ENCODE data around the gene PADI2.
A peak's percentile ranks its signal among the peaks of the same experiment; 100 is the strongest.

PADI2 gene

DNA sequence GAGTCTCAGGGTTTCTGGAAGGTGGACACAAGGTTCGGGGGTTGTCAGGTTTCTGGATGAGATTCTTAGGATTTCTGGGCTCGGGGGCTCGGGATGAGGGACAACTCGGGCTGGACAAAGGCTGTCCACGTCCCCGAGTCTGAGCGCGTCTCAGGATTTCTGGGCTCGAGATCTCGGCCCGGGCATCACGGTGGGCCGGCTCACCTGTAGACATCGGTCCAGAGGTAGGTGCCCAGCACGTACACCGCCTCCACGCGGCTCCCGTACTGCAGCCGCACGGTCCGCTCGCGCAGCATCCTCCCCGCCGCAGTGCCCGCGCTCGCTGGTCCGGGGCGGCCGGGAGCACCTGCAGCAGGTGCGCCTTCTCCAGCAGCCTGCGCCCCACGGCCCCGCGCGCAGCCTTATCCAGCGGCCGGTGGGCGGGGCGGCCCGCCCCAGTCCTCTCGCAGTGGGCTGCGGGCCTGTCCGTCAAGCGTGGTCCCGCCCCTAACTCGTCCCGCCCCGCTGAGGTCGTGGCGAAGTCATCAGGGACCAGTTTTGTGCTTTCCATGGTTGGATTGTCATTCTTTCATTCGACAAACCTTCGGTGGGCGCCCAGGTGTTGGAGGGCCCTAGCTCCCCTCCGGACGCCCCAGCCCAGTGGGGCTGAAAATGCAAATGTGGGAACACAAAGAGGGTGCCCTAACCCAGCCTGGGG, at the start of gene PADI2:
Gene PADI2 (minus strand): TSS at position 376 of the 697 bp plus-strand sequence. CDS start 80 bp downstream, at position 296.
- peak; percentile 14 to 52 for DNase-seq (ENCODE audit: low read depth in 2 of 2)

DNA sequence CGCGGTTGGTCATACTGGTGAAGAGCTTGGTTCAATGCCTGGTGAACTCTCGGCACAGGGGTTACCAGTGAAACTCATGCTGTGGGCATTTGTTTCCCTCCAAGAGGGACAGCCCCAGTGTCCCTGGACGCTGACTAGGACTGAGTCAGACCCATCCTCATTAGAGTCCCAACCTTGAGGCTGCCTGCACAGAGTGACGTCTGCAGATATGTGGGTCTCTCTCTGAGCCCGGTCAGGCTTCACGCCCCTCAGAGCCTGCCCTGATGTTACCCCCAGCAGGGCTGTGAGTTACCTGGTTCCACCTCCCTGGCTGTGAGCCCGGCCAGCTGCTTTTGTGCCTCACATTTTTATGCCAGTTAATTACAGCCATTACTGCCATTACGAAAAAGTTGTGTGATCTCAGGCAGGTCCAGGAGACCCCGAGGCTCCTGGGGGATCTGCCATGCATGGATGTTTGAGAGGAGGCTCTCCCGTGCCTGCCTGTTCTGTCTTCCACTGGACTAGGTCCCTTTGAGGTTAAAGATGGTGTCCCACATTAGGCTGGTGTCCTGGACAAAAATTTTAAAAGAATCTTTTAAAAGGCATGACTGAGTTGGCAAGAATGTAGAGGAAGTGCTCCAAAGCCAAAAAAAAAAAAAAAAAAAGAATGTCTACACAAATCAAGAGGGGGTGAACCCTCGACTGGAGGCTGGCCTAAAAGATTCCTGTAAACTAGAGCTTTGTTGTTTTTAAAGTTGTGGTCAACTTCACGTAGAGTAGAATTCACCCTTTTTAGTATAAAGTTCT, 49.0 kb upstream of the PADI2 start:
- no peak for DNase-seq (ENCODE audit: low read depth in 2 of 2)

DNA sequence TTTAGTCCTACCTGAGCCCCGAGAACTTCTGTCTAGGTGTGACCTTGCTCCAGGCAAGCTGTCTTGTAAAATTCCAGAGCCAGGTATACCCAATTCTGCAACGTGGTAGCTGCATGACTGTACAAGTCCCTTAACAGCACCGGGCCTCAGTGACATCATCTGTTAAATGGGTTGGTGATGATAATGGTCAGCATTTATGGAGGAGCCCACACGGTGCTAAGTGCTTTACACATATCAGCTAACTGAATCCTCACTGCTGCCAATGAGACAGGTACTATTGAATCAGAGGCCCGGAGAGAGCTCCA, 48.5 kb upstream of the PADI2 start:
- no peak for DNase-seq (ENCODE audit: low read depth in 2 of 2)

DNA sequence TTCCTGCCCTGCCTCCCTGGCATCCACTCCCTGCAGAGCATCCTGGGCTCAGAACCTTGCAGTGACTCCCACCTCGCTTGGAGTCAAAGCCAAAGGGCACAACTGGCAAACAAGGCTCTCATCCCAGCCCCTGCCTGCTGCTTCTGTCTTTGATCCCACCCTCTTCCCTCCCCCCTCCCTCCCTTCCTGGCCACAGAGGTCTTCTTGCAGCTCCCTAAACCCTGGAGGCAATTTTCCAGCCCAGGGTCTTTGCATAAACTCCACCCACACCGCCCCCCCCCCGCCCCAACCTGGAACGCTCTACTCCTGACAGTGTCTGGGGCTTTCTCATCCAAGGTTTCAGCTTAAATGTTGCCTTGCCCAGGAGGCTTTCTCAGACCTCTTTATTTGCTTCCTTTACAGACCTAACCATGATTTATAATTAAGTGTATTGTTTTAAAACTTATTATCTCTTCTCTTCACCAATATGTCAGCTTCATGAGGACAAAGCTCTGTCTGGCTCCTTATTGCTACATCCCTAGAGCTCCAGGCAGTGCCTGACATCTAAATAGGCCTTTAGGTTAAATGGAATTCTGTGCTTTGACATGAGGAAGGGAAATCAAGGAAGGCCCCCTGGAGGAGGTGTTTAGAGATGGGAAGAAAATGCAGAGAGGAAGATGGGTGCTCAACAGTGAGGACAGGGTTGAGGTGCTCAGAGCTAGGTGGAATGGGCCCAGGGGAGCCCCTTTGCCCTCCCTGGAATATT, 48.0 kb upstream of the PADI2 start:
- DNase-seq (ENCODE audit: low read depth in 2 of 2): no peak

DNA sequence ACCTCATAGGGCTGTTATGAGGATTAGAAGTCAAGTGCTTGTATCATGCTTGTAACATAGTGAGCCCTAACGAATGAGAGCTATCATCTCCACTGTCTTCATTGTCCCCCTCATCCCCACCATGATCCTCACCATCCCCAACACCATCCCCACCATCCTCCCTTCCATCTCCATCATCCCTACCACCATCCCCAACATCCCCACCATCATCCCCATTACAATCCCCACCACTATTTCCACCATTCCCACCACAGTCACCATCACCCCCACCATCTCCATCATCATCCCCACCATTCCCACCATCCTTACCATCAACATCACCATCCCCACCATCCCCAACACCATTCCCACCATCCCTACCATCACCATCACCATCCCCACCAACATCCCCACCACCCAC, 46.6 kb upstream of the PADI2 start:
- DNase-seq (ENCODE audit: low read depth in 2 of 2): no peak

DNA sequence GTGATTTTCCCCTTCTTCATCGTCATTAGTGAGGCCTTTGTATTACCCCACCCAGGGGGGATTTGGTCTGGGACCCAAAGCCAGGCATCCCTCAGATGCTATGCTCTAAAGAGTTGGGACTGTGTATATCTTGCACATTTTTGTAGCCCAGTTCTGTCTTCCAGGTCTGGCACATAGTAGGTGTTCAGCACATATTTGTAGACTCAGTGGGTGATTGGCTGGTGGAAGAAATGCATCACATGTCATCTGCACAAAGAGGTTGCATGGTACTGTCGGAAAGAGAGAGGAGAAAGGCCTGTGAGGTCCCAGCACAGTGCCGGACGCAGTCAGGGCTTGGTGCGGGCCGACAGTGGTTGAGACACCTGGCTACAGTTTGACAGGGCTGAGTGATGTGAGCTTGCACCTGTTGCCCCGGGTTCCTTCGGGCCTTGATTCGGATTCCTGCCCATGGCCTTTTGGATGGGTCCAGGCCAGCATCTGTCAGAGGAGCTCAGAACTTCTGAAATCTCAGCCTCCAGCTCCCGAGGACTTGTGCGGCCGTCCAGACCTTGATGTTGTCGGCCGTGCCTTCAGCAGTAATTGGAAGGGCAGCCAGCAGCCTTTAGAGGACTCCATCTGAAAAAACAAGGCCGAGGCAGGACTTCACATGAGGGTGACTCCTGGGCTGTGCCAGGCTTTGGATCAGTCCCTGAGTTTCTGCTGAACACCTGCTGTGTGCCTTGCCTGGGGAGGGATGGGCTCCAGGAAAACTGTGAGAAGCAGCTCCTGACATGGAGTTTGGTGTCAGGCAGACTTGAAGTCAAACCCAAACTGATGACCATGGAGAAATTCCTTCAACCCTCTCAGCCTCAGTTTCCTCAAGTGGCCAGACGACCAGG, 44.8 kb upstream of the PADI2 start:
- no peak for DNase-seq (ENCODE audit: low read depth in 2 of 2)

DNA sequence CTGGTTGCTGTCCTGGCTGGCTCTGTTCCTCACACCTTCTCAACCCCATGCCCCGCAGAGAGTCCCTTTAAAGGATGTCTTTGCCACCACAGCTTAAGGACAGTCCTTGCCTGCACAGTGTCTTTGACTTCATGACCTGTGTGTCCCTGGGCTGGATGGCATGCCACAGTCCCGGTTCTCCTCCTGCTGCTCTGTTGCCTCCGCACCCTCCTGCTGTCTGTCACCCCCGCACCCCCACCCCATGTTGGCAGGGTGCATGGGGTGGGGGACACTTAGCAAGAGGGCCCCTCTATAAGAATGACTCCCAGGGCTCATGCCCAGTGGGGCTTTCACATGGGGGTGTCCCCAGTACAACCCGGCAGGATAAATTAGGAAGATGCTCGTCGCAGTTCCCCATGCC, 44.1 kb upstream of the PADI2 start:
- no peak for DNase-seq (ENCODE audit: low read depth in 2 of 2)

DNA sequence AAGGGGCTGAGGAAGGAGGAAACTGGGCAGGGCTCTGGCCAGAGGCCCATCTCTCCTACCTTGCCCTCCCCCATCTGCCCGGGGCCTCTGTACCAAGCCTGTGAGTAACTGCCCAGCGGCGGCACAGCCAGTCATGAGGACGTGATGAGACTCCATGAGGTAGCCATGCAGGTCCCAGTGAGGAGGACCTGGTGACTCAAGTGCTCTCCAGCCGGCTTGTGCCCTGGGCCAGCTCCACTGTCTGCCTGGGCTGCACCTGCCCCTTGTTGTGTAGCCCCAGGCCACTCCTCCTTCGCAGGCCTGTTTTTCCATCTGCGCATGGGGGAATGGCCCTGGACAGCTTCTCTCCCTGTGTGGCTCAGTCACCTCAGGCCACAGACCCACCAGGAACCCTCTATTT, 43.7 kb upstream of the PADI2 start:
- no peak for DNase-seq (ENCODE audit: low read depth in 2 of 2)

DNA sequence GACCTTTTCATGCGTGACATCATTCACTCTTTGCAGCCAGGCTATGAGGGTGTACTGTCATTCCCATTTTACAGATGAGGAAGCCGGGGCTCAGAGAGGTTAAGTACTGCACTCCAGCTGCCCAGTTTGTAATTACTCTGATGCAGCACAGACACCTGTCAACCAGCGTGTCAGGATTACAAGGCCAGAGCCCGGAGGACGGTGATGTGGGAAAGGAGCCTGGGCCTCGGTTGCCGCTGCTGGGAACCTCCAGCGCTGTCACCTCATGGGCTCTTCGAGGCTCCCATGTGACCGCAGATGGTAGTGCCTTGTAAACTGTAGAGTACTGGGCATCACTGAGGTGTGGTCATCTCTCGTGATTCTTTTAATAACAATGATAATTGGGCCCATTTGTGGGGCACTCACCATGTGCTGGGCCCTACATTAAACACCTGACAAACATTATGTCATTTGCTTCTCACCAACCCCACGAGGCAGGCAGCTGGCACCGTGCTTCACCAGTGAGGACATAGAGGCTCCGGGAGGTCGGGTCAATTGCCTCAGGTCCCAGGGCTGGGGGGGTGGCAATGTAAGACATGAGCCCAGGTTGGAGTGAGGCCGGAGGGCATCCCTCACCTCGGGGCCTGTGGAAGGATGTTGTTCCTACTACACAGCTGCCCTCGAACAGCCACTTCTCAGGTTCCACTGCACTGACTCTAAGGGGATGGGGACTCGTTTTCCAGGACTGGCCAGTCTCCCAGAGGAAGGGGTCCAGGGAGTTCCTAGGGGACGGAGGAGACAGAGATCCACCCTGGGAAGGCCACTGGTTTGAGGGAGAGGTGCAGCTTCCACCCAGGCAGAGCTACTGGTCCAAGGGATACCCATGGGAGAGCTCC, 42.9 kb upstream of the PADI2 start:
- DNase-seq (ENCODE audit: low read depth in 2 of 2): no peak

DNA sequence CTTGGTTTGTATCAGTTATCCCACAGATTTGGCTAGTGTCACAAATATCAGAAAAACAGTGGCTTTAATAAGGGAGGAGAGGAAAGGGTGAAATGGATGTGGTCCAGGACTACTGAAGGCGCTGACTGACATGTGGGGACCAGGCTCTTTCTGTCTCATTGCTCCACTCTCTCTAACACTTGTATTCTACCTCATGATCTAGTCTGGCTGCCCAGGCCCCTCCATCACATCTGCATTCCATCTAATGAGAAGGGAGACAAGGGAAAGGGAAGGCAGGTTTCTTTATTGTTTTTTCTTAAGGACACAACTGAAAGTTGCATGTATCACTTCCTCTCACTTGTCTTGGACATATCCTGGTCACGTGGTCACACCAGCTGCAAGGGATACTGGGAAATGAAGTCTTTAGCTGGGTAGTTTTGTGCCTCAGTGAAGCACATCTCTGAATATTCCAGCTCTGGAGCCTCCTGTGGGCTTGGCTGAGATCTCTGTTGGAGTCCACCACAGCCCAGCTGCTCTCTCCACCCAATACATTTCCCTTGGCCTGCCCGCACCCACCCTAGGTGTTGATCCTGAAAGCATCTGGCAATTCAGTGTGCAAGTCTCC, 42.0 kb upstream of the PADI2 start:
- no peak for DNase-seq (ENCODE audit: low read depth in 2 of 2)

DNA sequence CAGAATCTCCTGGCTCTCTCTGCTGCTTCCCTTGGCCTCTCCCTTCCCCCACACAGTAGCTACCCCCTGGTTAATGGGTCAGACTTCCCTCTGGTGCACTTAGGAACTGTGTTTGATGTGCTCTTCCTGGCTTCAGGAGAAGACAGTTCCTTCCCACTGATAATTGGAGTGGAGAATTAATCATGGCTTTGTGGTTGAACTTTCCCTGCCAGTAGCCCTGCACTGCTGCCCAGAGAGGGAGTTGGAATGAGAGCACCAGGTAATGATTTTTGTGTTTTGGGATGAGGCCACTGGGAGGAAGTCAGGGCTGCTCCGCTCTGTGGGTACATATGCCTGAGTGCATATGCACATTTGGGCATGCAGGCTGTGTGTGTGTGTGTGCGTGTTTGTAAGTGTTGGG, 39.7 kb upstream of the PADI2 start:
- no peak for DNase-seq (ENCODE audit: low read depth in 2 of 2)

DNA sequence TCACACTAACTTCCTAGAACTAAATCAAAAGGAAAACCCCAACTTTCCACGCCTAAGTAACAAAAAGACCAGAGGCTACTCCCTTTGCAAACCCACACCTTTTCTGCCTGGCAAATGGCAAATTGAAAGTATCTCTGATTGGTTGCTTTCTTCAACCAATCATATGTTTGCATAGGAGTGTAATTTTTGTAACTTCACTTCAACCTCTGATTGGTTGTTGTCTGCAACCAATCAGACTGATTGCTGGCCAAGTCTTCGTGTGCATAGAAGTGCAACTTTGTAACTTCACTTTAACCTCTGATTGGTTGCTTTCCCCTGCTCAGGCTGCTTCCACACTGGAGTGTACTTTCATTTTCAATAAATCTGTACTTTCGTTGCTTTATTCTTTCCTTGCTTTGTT, 36.9 kb upstream of the PADI2 start:
- no peak for DNase-seq (ENCODE audit: low read depth in 2 of 2)

DNA sequence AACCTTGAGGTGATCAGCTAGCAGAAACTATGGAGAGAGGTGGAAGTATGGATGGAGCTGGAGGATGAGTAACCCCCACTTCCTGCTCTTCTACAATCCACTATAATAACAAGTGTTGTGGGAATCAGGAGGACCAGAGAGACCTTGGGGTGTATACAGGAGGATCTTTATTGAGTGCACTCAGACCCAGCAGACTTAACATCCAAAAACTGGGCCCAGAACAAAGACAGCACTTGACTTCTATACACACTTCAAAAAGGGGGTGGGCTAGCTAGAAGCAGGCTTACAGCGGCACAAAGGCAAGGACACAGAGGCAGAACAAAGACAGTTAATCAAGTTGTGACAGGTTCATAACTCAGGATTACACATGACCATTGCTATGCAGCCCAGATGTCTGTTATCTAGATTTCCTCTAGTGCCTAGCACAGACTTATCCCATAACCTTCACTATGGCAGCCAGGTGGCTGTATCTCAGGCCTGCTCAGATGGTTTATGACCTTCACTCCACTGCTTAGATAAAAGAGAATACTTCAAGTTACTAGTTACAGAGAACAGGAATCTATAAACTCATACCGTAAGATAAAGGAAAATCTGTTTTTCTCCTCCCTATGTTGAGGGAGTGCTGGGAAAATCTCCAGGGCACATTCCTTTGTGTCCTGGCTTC, 36.1 kb upstream of the PADI2 start:
- no peak for DNase-seq (ENCODE audit: low read depth in 2 of 2)

DNA sequence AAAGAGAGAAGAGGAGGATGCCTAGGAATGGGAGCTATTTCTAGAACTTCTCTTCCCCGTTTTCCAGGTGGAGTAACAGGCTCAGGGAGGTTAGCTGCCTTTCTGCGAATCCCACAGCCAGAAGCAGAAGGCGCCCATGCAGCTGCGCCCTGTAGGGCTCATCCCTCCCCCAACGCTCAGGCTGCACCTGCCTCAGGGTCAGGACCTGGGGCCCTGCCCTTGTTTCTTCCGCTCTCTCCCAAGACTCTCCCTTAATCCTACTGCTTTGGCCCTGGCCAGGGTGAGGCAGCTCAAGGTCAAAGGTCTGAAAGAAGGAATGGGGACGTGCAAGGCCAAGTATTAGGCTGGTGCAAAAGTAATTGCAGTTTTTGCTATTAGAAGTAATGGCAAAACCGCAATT, 30.5 kb upstream of the PADI2 start:
- no peak for DNase-seq (ENCODE audit: low read depth in 2 of 2)

DNA sequence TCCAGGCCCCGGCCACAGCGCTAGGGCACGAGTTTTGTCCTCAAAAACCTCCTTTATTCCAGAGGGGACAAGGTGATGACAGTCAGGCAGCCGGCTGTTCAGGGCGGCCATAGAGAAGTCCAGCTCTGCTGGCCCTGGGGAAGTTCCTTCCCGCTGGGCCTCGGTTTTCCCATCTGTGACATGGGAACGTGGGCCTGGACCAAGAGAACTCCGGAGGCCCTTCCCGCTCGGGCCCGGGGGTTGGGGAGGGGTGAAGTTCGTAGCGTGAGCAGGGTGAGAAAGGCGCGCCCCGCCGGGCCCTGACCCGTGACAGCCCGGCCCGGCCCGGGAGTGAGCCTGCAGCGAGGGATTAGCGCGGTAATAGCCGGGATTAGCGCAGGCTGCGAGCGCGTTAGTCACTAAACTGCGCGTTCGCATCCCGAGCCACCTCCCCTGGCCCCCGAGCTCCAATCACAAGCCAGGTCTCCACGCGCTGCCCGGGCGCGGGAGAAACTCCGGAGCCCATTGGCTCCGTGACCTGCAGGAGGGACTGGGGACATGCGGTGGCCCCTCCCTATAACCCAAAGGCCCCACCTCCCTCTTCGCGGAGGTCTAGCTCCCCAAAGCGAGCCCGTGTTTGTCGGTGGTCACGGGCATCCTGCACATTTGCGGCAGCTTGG, 29.8 kb upstream of the PADI2 start:
- no peak for DNase-seq (ENCODE audit: low read depth in 2 of 2)

DNA sequence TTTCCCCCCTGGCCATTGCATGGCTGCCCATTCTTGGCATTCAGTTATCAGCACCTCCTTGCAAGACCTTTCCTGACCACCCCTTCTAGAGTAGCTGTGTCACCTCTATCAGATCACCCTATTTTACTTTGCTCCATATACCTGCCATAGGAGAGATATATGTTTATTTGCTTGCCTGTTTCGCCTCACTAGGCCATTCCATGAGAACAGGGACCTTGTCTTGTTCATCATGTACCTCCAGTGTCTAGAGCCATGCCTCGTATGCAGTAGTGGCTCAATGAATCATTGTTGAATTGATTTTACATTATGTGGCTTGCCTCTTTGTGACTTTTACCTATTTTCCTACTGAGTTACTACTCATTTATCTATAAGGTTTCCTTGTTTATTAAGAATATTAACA, 26.4 kb upstream of the PADI2 start:
- DNase-seq (ENCODE audit: low read depth in 2 of 2): no peak

DNA sequence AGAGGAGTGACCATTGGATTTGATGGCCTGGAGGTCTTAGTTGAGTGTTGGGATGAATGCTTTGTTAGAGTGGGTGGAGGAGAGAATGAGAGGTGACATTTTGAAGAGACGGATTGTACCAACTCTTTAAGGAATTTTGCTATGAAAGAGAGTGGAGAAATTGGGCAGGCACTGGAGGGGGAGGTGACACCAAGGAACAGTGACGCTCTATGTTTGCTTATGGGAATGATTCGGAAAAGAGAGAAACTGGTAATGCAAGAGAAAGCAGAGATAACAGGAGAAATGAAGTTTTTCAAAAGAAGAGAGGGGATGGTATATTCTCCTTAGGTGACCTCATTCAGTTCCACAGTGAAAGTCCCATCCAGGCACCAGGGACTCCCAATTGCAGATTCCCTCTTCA, 24.5 kb upstream of the PADI2 start:
- DNase-seq (ENCODE audit: low read depth in 2 of 2): no peak

DNA sequence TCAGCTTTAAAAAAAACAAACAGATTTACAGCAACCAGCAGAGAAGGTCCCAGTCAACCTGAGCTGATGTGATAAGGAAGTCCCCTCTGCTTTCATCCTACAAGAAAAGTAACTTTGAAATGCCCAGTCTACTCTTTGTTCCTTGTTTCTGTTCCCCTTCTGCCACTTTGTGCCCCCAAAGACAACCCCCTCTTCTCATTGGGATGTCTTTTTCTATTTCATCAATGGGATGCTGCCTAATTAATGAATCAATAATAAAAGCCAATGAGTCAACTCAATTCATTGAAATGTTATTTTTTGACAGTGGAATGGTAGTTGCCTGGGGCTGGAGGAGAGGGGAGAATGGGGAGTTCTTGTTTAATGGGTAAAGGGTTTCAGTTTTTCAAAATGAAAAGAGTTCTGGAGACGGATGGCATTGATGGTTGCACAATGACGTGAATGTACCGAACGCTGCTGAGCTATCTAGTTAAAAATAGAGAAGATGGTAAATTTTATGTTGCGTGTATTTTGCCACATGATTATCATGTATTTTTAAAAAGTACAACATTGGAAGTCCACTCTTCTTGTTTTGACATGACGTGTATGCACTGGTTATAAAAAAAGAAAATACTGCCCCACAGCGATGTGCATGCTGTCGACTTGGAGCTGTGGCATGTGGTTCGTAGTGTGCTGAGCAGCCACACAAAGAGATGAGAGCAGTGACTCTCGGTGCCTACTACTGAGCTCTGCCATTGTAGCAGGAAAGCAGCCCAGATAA, 22.4 kb upstream of the PADI2 start:
- DNase-seq (ENCODE audit: low read depth in 2 of 2): no peak

DNA sequence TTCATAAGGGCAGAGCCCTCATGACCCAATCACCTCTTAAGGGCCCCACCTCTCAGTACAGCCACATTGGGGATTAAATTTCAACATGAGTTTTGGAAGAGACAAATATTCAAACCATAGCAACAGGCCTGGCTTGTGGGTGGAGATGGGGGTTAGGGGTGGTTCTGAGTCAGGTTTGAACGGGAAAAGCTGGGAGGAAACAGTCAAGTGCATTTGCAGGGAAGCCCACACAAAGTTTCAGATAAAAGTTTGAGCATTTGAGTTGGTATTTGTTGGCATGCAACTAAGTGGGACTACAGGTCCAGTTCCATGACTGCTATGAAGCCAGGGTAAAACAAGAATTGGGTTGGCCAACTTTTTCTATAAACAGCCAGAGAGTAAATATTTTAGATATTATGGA, 21.0 kb upstream of the PADI2 start:
- DNase-seq (ENCODE audit: low read depth in 2 of 2): no peak

All from stimulated activated CD4-positive, alpha-beta T cell treated with anti-CD3 and anti-CD28 coated beads, Interleukin-12 subunit alpha, Interleukin-12 subunit beta, amount 100 ng/mL, for 24 hours (primary cell).